Inferior parietal cortex (tissue), 1 donor: ENCODE results near the gene TRAPPC14.

Experiments
- DNase-seq: peaks from one replicate; pipeline ENCODE4 v3.0.0-alpha.2; 2016; ENCODE audit errors: extremely low spot score

The TRAPPC14 gene

GRCh38 chr7:100173806-100174495 is 15.4 kb upstream of the TRAPPC14 start:
- DNase-seq = no peak

- no peak for DNase-seq
Observed at GRCh38 chr7:100171840-100172239, 13.3 kb upstream of the TRAPPC14 start.

DNA sequence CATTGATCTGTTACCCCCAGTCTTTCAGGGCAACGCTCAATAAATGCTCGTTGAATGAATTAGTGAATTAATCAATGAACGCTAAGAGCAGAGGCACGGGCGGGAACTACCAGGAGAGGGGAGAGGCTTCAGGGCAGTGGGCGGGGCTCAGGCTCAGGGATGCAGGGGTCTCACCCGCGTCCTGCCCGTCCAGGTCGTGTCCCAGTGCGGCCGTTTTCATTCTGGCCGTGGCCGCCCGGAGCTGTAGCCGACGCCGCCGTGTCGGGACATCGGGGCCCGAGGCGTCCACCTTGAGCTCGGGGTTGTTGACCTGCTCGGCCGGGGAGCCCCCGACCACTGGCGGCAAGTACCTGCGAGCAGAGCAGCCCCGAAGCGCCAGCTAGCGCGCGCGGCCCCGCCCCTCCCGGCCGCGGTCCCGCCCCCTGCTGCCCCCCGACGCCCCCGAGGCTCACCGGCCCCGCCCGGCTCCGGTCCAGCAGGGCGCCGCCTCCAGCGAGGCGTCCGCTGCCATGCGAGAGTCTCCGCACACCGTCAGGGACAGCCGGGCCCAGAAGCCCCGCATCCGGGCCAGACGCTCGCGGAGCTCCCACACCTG is 12.7 kb upstream of the TRAPPC14 start:
- no peak for DNase-seq

DNA sequence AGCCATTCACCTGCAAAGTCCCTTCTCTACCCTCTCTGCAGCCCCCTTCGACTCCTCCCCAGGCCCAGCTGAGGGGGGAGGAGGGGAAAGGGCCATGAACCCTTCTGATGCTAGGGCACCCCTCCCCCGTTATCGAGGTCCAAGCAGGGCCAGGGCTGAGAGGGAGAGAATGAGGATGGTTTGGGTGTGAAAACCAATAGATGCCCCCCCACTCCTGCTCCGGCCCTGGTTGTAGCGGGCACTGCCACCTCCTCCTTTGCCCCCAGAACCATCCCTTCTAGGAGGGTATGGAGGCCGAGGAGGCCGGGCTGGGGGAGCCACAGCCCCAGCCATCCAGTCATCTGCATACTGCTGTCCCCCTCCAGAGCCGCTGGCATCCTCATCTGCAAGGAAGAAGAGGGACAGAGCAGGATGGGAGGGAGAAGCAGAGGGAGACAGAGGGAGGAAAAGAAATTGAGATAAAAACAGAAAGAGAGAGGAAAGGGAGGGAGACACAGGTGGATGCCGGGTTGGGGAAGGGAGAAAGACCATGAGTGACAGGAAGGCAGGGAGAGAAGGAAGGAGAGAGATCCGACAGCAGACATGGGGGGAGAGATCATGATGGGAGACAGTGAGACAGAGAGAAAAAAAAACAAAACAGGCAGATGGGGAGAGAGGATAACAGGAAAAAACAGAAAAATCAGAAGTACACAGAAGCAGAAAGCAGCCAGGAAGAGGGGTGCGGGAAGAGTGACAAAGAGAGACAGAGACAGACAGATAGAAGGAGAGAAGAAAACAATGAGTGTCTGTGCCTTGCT is 11.8 kb upstream of the TRAPPC14 start:
- DNase-seq = no peak

- DNase-seq = no peak
Observed at GRCh38 chr7:100169147-100169850, 10.8 kb upstream of the TRAPPC14 start.

DNA sequence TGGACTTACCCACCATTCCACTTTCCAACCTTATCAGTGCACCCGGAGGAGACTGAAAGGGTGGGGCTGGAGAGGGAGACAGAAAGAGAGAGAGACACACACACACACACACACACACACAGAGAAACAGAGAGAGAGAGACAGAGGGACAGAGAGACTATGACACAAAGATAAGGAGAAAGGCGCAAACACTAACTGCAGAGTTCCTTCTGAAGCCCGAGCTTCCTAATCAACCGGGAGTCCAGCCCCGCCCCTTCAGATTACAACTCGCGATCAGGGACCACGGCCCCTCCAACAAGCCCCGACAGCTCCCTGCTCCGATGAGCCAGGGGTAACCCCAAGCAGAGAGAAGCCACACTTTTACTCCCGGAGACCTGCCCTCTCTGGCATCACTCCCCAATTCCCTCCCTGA is 9.4 kb upstream of the TRAPPC14 start:
- DNase-seq = no peak

- no peak for DNase-seq
Observed at GRCh38 chr7:100166970-100167911, 8.7 kb upstream of the TRAPPC14 start.

GRCh38 chr7:100166317-100166940 is 7.9 kb upstream of the TRAPPC14 start:
- no peak for DNase-seq

- no peak for DNase-seq
Observed at GRCh38 chr7:100163871-100164270, 5.3 kb upstream of the TRAPPC14 start.

GRCh38 chr7:100163006-100163531 is 4.5 kb upstream of the TRAPPC14 start:
- DNase-seq = no peak

GRCh38 chr7:100160067-100160466 is 1.5 kb upstream of the TRAPPC14 start:
- no peak for DNase-seq

DNA sequence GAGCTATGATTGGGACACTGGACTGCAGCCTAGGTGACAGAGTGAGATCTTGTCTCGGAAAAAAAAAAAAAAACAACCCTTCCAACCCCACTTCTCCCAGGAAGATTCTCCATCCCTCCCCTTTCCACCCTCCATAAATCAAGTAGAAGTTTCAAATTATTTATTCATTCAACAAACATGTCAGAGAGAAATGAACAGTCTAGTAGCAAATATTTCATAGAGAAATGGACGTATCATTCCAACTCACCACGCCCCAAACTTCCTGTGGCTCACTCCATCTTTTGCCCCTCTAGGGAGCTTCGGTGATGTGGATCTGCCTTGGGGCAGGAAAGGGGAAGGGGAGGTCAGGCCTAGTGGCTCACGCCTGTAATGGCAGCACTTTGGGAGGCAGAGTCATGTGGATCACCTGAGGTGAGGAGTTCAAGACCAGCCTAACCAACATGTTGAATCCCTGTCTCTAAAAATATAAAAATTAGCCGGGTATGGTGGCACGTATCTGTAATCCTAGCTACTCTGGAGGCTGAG is 638 bp upstream of the TRAPPC14 start:
- no peak for DNase-seq

- no peak for DNase-seq
Observed at GRCh38 chr7:100157334-100158228, 942 bp downstream of the TRAPPC14 start.

GRCh38 chr7:100157069-100157333 is 1.5 kb downstream of the TRAPPC14 start:
- no peak for DNase-seq

DNA sequence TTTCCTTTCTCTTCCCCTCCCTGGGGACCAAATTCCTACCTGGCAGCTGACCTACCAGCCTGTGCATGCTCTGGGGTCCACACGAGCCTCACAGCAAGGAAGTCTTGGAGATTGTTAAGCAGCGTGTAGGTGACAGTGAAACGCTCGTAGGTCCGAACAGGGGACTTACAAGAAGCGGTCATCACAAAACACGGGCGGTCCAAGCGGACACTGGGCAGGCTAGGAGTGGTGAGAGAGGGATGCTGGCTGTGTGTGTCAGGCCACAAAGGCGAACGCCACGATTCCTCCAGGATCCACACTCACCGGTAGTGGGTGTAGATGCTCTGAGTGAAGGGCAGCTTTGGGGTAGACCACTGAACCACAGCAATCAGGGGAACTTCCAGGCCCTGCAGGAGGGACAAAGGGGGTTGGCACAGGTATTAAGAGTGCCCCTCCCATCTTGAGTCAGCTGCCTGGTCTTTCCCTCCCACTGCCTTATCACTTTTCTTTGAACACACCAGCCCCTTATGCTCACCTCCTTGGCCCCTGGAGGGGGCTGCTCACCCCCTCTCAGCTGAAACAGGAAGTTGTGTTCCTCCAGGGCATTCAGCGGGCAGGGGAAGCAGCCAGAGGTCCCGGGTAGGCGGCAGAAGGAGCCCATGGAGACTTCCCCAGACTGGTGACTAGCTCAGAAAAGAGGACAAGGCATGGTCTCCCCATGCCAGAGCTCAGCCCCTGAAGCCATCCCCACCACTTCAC is 2.0 kb downstream of the TRAPPC14 start:
- DNase-seq = no peak

GRCh38 chr7:100155553-100156317 is 2.8 kb downstream of the TRAPPC14 start:
- no peak for DNase-seq

DNA sequence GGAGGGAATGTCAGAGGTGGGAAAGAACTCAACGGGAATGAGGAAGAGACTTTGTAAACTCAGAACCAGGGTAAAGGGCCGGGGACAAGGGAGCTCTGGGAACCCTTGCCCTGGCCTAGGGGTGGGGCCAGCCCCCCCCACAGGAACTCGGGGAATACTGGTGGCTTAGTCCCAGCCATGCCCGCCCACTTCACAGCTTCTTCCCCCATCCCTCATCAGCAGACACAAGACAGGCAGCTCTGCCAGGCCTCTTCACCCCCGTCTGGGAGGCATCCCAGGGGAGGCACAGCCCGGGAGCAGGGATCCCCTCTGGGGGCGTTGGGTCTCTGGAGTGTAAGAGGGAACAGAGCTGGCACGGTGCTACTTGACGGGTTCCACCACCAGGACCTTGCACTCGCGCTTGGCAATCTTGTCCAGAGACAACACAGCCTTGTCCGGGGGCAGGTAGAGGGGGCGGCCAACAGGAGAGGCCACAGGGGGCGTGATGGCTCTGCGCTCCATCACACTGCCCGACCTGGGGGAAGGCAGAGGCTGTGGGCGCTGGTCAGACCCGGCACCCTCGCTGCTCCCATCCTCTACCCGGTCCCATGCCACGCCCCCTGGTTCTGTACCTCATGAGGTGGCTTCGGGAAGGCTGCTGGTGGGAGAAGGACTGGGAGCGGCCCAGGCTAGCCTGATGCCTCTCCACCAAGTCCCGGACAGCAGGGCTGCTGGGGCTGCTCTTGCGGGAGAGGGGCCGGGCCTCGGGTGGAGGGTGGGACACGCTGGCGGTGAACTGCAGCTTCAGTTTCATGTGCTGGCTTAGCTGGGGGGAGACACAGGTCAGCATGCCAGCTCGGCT is 3.7 kb downstream of the TRAPPC14 start:
- no peak for DNase-seq
